ENCODE measurements around the gene DCST1. TPM values are rescaled to one million over a fixed set of nuclear protein-coding genes. Genes with fewer than 3 reads are reported as not detected.

DCST1 gene
- total and polyA plus RNA-seq, 2 of the 13 experiments (the other 11 are each of a cell fraction or from before 2014, with no cell fraction given) = 0.04 TPM; not detected in 1

- TF ChIP-seq CTCF (CRISPR knock-in tag; IDR thresholded peaks at IDR 0.05) = peak; percentile 74
- TF ChIP-seq AGO2 (optimal IDR thresholded peaks at IDR 0.05; ENCODE audit: low read depth, low read length) = peak; percentile 54
- no peak for TF ChIP-seq HMGA1 (CRISPR knock-in tag; conservative IDR thresholded peaks at IDR 0.05)
- no peak for TF ChIP-seq ZNF569 (CRISPR knock-in tag; IDR thresholded peaks at IDR 0.05; ENCODE audit: borderline replicate concordance)
Measured at GRCh38 chr1:154998818-154999570, 34.6 kb upstream of the DCST1 start (continued).

- CTCF ChIA-PET (ENCODE audit: low intra/inter-chr PET ratio, low total read pairs) = interaction anchor here (2.8 to 6.8 kb wide), 2 partner anchors 18 to 93 kb away, joined by 11 to 54 read pairs; no protein-coding TSS in a partner anchor
- H3K36me3 ChIP-seq (replicated peaks in 1 of 2; ENCODE audit: control insufficient read depth in 1 of 2, insufficient read depth in 2 of 2, low read length in 2 of 2) = no peaks in the 10 kb centered on the region
- H3K9me3 ChIP-seq (ENCODE audit: low read length) = no peaks in the 10 kb centered on the region
- peaks cover 19% of the 10 kb centered on the region for H3K79me2 ChIP-seq (ENCODE audit: insufficient read depth, low read length)
- no peak overlapping the region for H2AFZ ChIP-seq (ENCODE audit: low read length)
- intact Hi-C loops (cut with micrococcal nuclease; ENCODE audit: unreplicated experiment) (loop anchor here (1.0 to 5.0 kb wide), 4 partner anchors 26 to 442 kb away; partner anchors contain the start of genes EFNA4, PYGO2 and UBE2Q1), in situ Hi-C loops (cut with HindIII; ENCODE audit: extremely low pct_ligation_motif_present, low pct_unique_long_range_greater_than_20kb) (loop anchor here (5.0 kb wide), 1 partner anchor 37 kb away; the partner anchor contains the start of gene PYGO2)
- no peak for FAIRE-seq
- H3K27ac ChIP-seq (ENCODE audit: extremely low read length, insufficient read depth, low read length) = peak overlapping the region; percentile 97
- H3K4me3 ChIP-seq (replicated peaks in 1 of 3; ENCODE audit: insufficient read depth in 1 of 3, low read depth in 2 of 3, low read length in 3 of 3) = peak overlapping the region; percentile 72 to 86 (median 84)
- WGBS (ENCODE audit: low lambda C conversion rate) = 44% methylated on average over 49 of the region's 50 CpGs
- BruUV-seq (replicated peaks) = no TSS peak
- DNase-seq (ENCODE audit: low spot score) = peak; percentile 41
- peak; percentile 7; the same call in 2 of the 3 replicates for ATAC-seq
- H3K4me1 ChIP-seq (ENCODE audit: insufficient read depth, low read length) = peaks cover 26% of the 10 kb centered on the region
- no peaks in the 10 kb centered on the region for H4K20me1 ChIP-seq (ENCODE audit: insufficient read depth, low read length)
- peak overlapping the region; percentile 97 for H3K9ac ChIP-seq (ENCODE audit: insufficient read depth, low read depth, low read length)
- peak overlapping the region; percentile 100 for H3K4me2 ChIP-seq (ENCODE audit: low read depth, low read length)
- POLR2A ChIA-PET = interaction anchor here (0.8 to 6.7 kb wide), 17 partner anchors 10 to 127 kb away, joined by 3 to 90 read pairs (median 6); partner anchors contain the start of genes FLAD1, PBXIP1, PMVK and SHC1
- no peaks in the 10 kb centered on the region; a peak in 1 of 5 replicates for H3K27me3 ChIP-seq (ENCODE audit: control insufficient read depth in 1 of 2, insufficient read depth in 2 of 2, low read length in 2 of 2)
- TF ChIP-seq DNMT3B (CRISPR knock-in tag; conservative IDR thresholded peaks at IDR 0.05) (no peak), ZMYM3 (CRISPR knock-in tag; IDR thresholded peaks at IDR 0.05) (no peak), EEA1 (CRISPR knock-in tag; IDR thresholded peaks at IDR 0.05; ENCODE audit: borderline replicate concordance) (no peak), KMT2B (CRISPR knock-in tag; IDR thresholded peaks at IDR 0.05) (no peak), SMAD9 (CRISPR knock-in tag; IDR thresholded peaks at IDR 0.05) (no peak), PAX8 (CRISPR knock-in tag; IDR thresholded peaks at IDR 0.05; ENCODE audit: borderline replicate concordance) (no peak), KDM6A (CRISPR knock-in tag; IDR thresholded peaks at IDR 0.05; ENCODE audit: low read depth) (no peak), ZSCAN29 (CRISPR knock-in tag; conservative IDR thresholded peaks at IDR 0.05) (no peak), CEBPG (CRISPR knock-in tag; IDR thresholded peaks at IDR 0.05) (no peak), ZSCAN21 (CRISPR knock-in tag; IDR thresholded peaks at IDR 0.05; ENCODE audit: borderline replicate concordance) (no peak), ZNF614 (CRISPR knock-in tag; IDR thresholded peaks at IDR 0.05; ENCODE audit: borderline replicate concordance) (no peak), ZNF451 (CRISPR knock-in tag; IDR thresholded peaks at IDR 0.05) (no peak), ZNF496 (CRISPR knock-in tag; IDR thresholded peaks at IDR 0.05; ENCODE audit: insufficient replicate concordance) (no peak)
- TF ChIP-seq, protein P1, sequence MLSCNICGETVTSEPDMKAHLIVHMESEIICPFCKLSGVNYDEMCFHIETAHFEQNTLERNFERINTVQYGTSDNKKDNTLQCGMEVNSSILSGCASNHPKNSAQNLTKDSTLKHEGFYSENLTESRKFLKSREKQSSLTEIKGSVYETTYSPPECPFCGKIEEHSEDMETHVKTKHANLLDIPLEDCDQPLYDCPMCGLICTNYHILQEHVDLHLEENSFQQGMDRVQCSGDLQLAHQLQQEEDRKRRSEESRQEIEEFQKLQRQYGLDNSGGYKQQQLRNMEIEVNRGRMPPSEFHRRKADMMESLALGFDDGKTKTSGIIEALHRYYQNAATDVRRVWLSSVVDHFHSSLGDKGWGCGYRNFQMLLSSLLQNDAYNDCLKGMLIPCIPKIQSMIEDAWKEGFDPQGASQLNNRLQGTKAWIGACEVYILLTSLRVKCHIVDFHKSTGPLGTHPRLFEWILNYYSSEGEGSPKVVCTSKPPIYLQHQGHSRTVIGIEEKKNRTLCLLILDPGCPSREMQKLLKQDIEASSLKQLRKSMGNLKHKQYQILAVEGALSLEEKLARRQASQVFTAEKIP (CRISPR knock-in tag; IDR thresholded peaks at IDR 0.05; ENCODE audit: borderline replicate concordance) = no peak
Measured at GRCh38 chr1:154999571-155000410, 33.8 kb upstream of the DCST1 start.
